Panc1 (cell line): Measurements from ENCODE around the gene RRM1. TPM values are rescaled to one million over a fixed set of nuclear protein-coding genes. Genes with fewer than 3 reads are reported as not detected.

Source experiments
- ATAC-seq: fragments of 200-7000 bp; cut with Tn5 transposase; 2 replicates; pipeline ENCODE4 v1.9.1; 2020; ENCODE audit warnings: mild to moderate bottlenecking, moderate library complexity
- BruUV-seq: library from RNA; stranded (reverse); fragments of 400-500 nt; replicated peaks from 2 replicates; lab custom pipeline; 2021; lab: Mats Ljungman, UMichigan
- CTCF ChIA-PET: fragments of 300-600 bp; sonication (Branson Sonifier 250); formaldehyde crosslinking; loops from one replicate; lab custom pipeline; 2022; ENCODE audit warnings: antibody characterized with exemption; lab: Charles Lee
- POLR2A ChIA-PET: fragments of 300-600 bp; sonication (Branson Sonifier 250); formaldehyde crosslinking; loops from one replicate; lab custom pipeline; 2022; ENCODE audit warnings: antibody characterized with exemption; lab: Charles Lee
- DNase-seq: peaks from one replicate; pipeline ENCODE4 v3.0.0-alpha.2; 2010; ENCODE audit warnings: low read depth, low spot score
- H3K27ac ChIP-seq: 2 replicates; pipeline ENCODE4 v1.5.1; 2011; ENCODE audit warnings: mild to moderate bottlenecking, low read length, inconsistent platforms
- H3K27me3 ChIP-seq: fragments of 200-500 bp; sonication (Bioruptor generic); 2 replicates; pipeline ENCODE4 v1.6.0; 2014; ENCODE audit warnings: low read length, inconsistent platforms; ENCODE audit not compliant: control insufficient read depth, insufficient read depth
- H3K36me3 ChIP-seq: fragments of 200-500 bp; sonication (Bioruptor generic); 2 replicates; pipeline ENCODE4 v1.5.1; 2014; ENCODE audit warnings: inconsistent platforms, mild to moderate bottlenecking, low read length, moderate library complexity; ENCODE audit not compliant: control insufficient read depth, insufficient read depth
- H3K4me1 ChIP-seq: 2 replicates; pipeline ENCODE4 v1.5.1; 2011; ENCODE audit warnings: inconsistent platforms, mild to moderate bottlenecking, low read length, moderate library complexity; ENCODE audit not compliant: control insufficient read depth, insufficient read depth
- H3K4me3 ChIP-seq, 2 experiments: 2 replicates each; pipeline ENCODE4 v1.5.1; 2011 to 2012; ENCODE audit warnings: low read depth in 2 of 2, low read length in 2 of 2, mild to moderate bottlenecking in 2 of 2, inconsistent platforms in 1 of 2, moderate library complexity in 1 of 2
- H3K9me3 ChIP-seq: fragments of 200-500 bp; sonication (Bioruptor generic); 2 replicates; pipeline ENCODE4 v1.5.1; 2014; ENCODE audit warnings: low read depth, mild to moderate bottlenecking, inconsistent platforms, low read length, moderate library complexity; ENCODE audit not compliant: control insufficient read depth, insufficient read depth
- CTCF ChIP-seq: fragments of 450-650 bp; IDR thresholded peaks from 2 replicates; pipeline ENCODE4 v1.5.1; 2017; ENCODE audit warnings: mild to moderate bottlenecking
- POLR2AphosphoS5 ChIP-seq: IDR thresholded peaks from 2 replicates; pipeline ENCODE4 v1.6.1; 2012; ENCODE audit warnings: mild to moderate bottlenecking, low read depth, low read length, moderate library complexity
- REST ChIP-seq, 2 experiments: IDR thresholded peaks; 2 replicates each; pipeline ENCODE4 v1.6.1; 2011 to 2012; ENCODE audit warnings: low read depth in 2 of 2, control low read depth in 1 of 2, low read length in 1 of 2, mild to moderate bottlenecking in 1 of 2, moderate library complexity in 1 of 2; ENCODE audit not compliant: insufficient read depth in 1 of 2
- SIN3A ChIP-seq: IDR thresholded peaks from 2 replicates; pipeline ENCODE4 v1.6.1; 2012; ENCODE audit warnings: low read depth, mild to moderate bottlenecking, low read length, moderate library complexity, borderline replicate concordance; ENCODE audit not compliant: insufficient read depth
- TCF7L2 ChIP-seq: IDR thresholded peaks from 2 replicates; pipeline ENCODE4 v1.6.1; 2011; ENCODE audit warnings: mild to moderate bottlenecking, low read depth, low read length, inconsistent platforms
- in situ Hi-C: cut with HindIII; loops from 2 replicates; pipeline ENCODE4 v1.10.0; 2016; ENCODE audit warnings: low sequenced_read_pairs, low pct_unique_long_range_greater_than_20kb
- intact Hi-C: fragments of 100-400 bp; cut with micrococcal nuclease; formaldehyde crosslinking; loops from one replicate; pipeline ENCODE4 v1.10.0; 2022; ENCODE audit not compliant: unreplicated experiment
- total RNA-seq: library from RNA; stranded (reverse); gene quantifications from one replicate; pipeline ENCODE4 v1.2.1, GENCODE V29; 2021; ENCODE audit not compliant: unreplicated experiment

Gene RRM1
- total RNA-seq, 1 experiment from 2014 or later, result 143 TPM

GRCh38 chr11:4092026-4092425 is 2.6 kb upstream of the RRM1 start:
- intact Hi-C loops (no loop called here), in situ Hi-C loops (no loop called here)
- CTCF ChIA-PET, result interaction anchor here (0.5 kb wide), 1 partner anchor 48 kb away, joined by 4 read pairs; no protein-coding TSS in a partner anchor

GRCh38 chr11:4093519-4094347 is 866 bp upstream of the RRM1 start:
- Histone ChIP-seq H3K9me3 (no peaks in the 10 kb centered on the region), H3K27me3 (no peaks in the 10 kb centered on the region), H3K36me3 (no peaks in the 10 kb centered on the region), H3K4me3 (peak overlapping the region; percentile 64 to 88), H3K27ac (peak overlapping the region; percentile 96), H3K4me1 (peaks cover 3% of the 10 kb centered on the region; the same call in 1 of the 2 replicates)
- ATAC-seq, result no peak; the same call in 1 of the 2 replicates
- DNase-seq, result no peak
- BruUV-seq, result TSS peak; percentile 93
- ChIA-PET POLR2A (interaction anchor here (0.6 kb wide), 1 partner anchor 21 kb away, joined by 11 read pairs; no protein-coding TSS in a partner anchor), CTCF (no interaction called here)
- TF ChIP-seq SIN3A, result no peak
- TF ChIP-seq TCF7L2, result no peak
- no peak for TF ChIP-seq CTCF
- TF ChIP-seq POLR2AphosphoS5, result no peak
- TF ChIP-seq REST (IDR thresholded peaks at IDR 0.05; ENCODE audit: insufficient read depth in 1 of 2, low read depth in 2 of 2, low read length in 1 of 2), result no peak
- intact Hi-C loops, result no loop called here
- in situ Hi-C loops, result no loop called here

More at GRCh38 chr11:4092026-4092425, 2.6 kb upstream of the RRM1 start:
- H3K36me3 ChIP-seq, result no peaks in the 10 kb centered on the region
- H3K27ac ChIP-seq, result no peak overlapping the region
- POLR2A ChIA-PET, result no interaction called here
- H3K4me3 ChIP-seq, result no peak overlapping the region
- H3K4me1 ChIP-seq, result peaks cover 3% of the 10 kb centered on the region; the same call in 1 of the 2 replicates
- ATAC-seq (no peak), DNase-seq (no peak)
- no peaks in the 10 kb centered on the region for H3K9me3 ChIP-seq
- TF ChIP-seq REST (IDR thresholded peaks at IDR 0.05; ENCODE audit: insufficient read depth in 1 of 2, low read depth in 2 of 2, low read length in 1 of 2) (no peak), CTCF (no peak)
- no TSS peak for BruUV-seq
- H3K27me3 ChIP-seq, result no peaks in the 10 kb centered on the region
